Inflammatory macrophage (primary cell): ENCODE data around the gene WARS2.
A peak's percentile ranks its signal among the peaks of the same experiment; 100 is the strongest.

Experiments used
- DNase-seq, 2 donors: peaks; one replicate each; pipeline ENCODE4 v3.0.0-alpha.2; 2020 to 2022

The WARS2 gene

DNA sequence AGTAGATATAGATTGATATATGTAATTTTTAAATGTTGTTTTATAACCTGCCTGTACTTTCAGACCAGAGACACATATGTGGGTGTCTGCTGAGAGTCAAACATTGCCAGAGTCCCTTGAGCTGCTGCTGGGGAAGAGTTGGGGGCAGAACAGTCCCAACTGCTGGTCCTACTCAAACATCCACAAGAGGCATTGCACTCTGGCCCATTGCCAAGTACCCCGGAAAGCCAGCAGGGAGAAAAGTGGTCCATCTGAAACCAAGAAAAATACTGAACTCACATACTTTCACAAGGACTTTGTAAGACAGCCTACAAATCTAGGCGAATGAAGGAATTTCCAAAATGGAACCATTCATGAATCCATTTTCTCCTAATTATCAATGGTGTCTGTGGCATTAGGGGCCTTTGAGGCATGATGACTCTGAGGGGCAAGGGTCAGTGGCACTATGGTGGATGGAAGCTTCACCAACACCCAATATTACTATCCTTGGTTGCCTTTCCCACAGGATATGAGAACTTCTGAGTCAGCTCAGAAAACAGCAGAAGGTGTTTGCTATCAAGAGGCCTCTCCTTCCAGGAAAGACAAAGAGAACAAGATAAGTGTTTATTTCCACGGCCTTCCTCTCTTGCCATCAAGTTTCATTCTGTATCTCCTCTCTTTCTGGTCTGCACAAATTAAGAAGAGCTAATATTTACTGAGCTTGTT, 145.0 kb downstream of the WARS2 start:
- DNase-seq, result no peak

- DNase-seq, result no peak
These were observed 146.8 kb downstream of the WARS2 start for GRCh38 chr1:118993700-118994026.

- no peak for DNase-seq
These were observed 147.4 kb downstream of the WARS2 start for GRCh38 chr1:118992868-118993699.

DNA sequence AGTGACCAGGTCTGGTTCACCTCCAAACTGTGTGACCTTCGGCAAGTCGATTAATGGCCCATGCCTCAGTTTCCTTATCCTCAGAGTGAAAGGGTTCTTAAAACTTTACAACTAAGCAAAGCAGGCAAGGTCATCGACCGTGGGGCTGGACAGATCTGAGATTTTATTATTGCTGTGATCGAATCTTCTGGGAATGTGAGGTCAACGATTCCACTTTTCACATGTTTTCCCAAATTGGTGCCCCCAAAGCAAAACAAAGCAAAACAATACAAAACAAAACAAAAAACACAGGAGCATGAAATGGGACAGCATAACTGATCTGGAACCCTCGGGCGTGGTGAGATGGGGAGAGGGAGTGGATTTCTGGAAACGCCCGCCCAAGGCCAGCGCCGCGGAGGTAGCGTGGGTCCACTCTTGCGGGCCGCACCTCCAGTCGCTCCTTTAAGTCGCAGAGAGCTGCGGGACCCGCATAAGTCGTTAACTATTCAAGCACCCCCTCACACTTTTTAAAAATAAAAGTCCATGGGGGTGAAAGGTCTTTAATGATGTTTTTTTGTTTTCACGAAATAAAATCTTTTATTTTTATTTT, 148.1 kb downstream of the WARS2 start:
- DNase-seq, result no peak

DNA sequence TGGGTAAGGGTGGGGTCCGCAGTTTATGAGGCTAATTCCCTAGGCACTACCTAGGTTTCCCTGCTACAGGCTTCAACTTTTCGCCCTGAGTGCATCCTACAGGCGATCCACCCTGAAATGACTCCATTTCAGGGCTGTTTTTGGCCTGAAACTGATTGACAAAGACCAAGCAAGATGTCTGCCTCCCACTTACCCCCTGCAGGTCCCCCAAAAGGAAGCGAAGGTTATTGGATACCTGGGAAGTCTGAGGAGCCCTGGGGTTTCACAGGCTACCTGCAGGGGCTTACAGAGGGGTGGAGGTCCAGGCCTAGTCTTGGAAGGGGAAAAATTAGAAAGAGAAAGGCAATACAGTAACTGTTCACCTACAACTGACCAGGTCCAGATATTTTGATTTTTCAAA, 149.0 kb downstream of the WARS2 start:
- DNase-seq, result no peak

DNA sequence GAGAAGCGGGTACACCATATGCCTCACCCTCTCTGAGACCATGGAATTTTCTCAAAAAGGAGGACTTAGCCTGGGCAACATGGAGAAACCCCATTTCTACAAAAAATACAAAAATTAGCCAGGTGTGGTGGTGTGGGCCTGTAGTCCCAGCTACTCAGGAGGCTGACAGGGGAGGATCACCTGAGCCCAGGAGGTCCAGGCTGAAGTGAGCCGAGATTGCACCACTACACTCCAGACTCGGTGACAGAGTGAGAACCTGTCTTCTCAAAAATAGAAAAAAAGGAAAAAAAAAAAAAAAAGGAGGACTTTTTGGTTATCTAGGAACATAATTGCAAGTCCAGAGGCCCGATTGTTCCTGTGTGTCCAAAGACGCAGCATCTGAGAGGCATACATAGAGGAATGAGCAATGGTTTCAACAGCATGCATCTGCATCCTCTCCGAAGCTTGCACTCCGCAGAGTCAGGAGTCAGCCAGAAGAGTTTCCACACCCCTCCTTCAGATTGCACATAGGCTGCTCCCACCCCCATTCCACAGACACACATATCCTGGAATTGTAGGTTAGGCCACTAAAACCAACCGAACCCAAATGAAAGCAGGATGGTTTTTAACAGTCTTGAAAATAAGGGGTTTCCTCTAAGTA, 149.8 kb downstream of the WARS2 start:
- DNase-seq, result no peak

DNA sequence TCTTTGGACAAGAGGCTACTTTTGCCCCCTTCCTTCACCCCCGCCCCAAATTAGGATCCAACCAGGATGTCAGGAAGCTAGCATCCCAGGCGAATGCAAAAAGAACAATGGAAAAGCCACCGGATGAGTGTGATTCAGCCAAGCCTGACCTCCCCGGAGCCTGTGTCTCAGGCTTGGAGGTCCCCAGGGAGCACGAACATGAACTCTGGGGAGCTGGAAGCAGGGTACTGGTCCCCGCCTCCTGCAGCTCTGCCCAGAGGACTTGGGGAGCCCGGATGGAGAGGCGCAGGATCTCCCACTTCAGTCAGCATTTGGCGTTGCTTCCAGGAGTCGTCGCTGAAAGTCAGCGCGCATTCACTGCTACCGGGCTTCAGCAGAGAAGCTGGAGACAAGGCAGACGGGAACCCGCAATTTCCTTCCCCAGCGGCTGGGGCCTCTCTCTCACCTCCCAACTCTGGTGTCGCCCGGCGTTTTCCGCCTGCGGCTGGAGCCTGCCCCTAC, 150.5 kb downstream of the WARS2 start:
- DNase-seq, result no peak

DNA sequence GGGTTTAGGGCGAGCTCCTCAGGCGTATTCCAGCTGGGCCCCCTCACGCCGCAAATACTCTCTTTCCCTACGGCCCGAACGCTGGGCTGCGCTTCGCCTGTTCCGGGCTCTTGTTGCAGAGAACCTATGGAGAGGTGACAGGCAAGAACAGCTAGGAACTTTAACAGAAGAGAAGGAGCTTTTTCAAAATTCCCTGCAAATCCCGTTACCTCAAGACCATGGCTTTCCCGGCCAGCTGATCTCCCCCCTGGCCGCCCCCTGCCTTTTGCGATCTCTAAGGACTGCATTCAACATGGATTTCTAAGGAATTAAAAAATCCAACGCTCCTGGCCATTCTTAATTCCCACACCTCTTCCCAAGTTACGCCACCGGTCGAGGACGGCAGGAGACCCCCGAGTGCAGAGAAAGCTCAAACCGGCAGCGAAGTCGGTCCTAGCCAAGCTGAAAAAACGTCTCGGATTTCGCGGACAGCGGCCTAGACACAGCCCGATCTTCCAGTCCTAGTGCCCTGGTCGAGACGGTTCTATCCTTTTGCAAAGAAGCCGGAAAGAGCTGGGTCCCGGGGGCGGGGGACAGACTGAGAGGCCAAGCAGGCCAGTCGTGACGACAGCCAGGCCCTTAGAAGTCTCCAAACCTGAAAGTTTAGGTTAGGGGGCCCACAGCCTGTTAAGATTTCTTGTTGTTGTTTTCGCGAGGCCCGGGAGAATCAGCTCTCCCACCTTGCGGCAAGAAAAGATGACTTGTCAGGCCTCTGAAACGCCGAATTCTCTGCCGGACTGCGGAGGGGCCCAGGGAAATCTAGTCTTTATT, 151.2 kb downstream of the WARS2 start:
- DNase-seq, result no peak

DNA sequence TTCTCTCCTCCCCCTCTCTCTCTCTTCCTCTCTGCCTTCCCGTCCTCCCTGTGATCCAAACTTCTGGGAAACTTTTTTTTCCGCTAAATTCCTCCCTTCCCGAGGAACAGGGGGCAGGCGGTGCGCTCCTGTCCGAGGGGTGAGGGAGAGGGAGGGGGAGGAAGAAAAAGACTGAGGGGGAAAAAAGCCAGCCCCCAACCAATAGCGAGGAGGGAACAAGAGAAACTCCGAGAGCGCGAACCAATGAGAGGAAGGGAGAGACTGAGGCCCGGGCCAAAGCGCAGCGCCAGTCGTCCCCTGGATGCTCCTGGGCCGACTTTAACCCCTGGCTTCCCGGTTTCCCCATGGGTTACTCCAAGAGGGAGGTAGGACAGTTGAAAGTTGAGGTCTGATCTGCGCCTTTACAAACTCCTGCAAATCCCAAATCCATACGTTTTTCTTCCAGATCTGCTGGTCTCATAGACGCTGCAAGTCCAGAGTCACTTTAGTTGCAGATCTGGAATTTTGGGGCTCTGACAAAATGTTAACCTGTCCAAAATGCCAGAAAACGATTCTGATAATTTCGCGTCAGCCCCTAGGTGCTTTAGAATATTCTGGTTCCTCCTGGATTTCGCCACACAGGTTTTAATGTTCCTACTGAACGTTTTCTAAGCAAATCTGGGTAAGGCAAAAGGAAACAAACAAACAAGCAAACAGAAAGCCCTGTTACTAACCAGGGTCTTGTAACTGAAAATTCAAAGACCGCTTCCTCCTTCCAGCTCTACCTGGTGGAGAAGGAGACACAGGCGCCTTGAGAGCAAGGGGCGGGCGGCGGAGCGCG, 152.1 kb downstream of the WARS2 start, which contains the start of gene TBX15:
Gene TBX15 (minus strand): TSS at position 158 of the 820 bp plus-strand sequence. CDS start 548 bp downstream, outside the sequence.
- no peak for DNase-seq

- DNase-seq, result peak in 1 of 2 donors; percentile 19
These were observed 152.8 kb downstream of the WARS2 start for GRCh38 chr1:118987468-118988185.

DNA sequence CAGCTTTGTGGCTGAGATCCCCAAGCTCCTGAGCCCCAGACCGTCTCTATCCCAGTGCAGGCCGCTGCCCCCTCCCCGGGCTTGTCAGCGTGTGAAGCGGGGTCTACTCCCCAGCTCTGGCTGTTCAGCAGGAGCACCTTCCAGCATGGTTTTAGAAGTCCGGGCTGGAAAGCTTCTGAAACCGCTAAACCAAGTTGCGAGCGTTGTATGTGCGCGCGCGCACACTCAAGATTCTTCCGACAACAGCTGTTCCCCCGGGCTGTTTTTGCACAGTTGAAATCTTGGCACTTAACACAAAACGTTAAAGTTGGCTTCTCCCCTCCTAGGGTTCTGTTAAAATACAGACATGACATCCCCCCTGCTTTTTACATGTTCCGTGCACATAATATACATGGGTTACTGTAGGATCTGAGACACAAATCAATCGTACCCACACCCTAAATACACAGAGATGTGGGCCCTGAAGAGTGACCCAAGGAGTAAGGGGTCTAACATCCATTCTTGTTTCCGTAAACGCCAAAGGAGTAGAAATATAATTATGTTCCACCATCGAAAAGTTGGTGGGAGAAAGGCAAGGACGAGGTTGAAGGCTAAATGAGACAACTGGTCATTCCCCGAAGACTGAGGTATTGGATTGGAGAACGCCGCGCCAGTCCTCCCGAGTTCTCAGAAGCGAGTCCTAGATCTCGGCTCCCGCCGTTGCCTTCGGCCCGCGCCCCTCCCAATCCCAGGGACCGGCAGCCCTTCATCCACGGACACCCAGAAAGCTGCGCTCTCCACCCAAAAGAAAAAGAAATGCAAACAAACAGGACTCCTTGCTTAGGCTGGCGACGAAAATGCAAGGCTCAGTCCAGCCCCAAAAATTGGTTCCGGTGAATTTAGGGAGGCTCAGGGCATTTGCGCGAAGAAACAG, 153.6 kb downstream of the WARS2 start:
- DNase-seq, result no peak

DNA sequence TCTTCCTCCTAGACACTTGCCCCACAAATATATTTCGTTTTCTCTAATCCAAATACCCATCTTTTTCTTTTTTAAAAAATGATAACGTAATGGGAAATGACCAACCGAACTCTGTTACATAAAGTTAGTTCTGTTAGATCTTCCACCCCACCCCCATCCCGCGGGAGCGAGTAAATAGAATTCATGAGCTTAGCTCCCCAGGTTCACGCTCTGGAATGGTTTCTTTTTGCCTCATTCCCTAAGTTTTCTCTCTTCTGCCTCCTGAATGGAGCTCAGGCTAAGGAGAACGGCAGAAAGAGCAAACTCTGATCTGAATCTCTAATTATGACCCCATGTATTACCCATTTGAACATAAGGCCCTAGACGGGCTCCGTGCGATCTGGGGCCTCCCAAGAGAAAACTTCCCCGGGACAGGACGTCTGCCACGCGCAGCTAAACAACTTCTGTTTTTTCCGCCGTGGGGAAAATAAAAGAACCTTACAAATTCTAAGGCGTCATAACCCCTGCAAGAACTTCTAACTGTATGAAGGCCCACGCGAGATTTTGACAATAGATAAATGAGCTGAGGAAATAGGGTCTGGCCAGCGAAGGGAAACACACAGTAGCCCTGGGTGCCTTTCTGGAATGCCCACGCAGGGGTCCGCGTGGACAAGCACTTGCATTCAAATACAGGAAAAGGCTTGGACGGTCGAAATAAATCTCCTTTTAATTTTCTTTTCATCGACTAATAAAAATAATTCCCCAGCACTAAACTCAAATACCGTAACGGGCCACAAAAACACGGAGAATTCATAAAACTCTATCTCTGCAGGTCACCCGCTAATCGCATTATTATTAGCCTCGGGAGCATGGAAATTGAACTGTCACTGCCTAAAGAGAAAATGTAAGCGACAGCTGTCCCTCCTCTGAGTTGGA, 154.6 kb downstream of the WARS2 start:
- DNase-seq, result no peak

DNA sequence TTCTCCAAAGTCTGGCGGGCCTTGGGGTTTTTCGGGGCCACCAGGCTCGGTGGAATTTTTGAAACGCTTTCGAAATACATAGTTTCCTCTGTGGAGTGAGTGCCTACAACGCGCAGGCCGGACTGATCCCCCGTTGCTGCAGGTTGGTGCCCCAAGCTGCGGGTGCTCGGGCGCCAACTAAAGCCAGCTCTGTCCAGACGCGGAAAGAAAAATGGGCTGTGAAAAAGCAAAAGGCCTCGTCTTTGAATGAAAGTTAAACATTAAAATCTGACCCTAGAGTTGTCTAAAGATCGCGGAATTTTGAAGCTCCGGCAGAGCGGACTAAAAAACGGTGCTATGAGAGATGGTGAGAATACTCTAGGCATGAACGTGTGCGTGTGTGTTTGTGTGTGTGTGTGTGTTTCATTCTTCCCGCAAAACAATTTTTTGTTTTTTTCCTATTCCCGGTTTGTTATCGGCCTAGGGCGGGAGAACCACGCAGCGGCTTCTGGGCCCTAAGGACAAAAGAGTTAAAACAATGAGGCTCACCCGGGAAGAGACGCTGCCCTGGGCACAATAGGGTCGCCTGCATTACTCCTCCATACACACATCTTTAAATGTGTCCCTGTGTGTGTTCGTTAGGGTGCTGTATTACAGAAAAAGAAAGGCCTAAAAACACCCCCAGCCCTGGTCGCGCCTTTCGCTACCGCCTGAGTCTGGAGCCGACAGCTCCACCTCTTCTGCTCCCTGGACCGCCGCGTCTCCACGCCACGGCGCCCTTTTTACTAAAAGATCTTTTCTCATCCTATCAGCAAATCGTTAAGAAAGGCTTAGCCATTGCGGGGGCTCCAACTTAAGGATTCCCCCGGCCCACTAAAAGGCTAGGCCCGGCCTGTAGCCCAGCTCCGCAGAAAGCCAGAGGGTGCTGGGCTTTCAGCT, 155.5 kb downstream of the WARS2 start:
- DNase-seq, result no peak

- peak; percentile 17 to 60 for DNase-seq
These were observed 156.2 kb downstream of the WARS2 start for GRCh38 chr1:118984086-118984721.

- no peak for DNase-seq
These were observed 156.9 kb downstream of the WARS2 start for GRCh38 chr1:118983558-118984041.

- no peak for DNase-seq
These were observed 157.5 kb downstream of the WARS2 start for GRCh38 chr1:118982821-118983557.
